ENCODE data around the gene MYL6. TPM values are rescaled to one million over a fixed set of nuclear protein-coding genes. Genes with fewer than 3 reads are reported as not detected.

Gene MYL6
- total RNA-seq: 1,000 to 10,000 TPM; 1,725 to 2,481 (median 1,981) TPM

DNA sequence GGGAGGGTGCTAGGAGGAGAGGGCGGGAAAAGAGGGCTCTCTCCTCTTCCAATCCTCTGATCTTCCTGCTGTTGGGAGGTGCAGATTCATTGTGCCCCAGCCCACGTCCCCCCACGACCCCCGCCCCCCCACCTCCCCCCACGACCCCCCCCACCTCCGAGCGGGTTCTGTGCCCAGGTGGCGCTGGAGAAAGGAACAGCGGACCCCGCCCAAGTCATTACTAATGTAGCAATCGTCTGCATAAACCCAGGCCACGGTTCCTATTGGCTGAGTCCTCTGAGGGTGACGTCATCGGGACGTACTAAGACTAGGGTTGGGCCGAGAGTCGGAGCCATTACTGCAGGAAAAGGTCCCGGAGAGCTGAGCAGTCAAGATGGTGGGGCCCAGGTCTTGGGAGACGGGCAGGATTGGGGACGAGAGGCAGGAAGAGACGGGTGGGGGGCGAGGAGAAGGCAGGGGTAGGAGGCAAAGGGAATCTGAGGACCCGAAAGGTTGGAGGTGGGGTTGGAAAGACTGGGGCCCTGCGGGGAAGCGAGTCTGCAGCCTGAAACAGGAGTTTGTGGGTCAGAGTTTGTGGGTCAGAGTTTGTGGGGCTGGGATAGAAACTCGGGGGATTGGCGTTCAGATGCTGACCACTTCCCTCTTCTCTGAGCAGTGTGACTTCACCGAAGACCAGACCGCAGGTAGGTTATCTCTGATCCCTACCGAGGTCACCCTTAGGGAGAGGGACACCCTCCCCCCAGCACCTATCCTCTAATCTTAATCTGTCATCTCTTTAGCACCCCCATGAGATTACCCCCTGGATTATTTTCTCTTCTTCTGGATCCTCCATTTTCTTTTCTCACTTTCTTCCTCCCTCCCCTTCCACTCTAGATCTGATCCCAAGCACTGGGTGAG, at the start of gene MYL6:
MYL6 (plus strand) TSS at position 331 of the 897 bp plus-strand sequence; CDS start at position 374, 43 bp downstream.
- TF ChIP-seq POLR2A (IDR thresholded peaks at IDR 0.05) (peak; percentile 99), POLR2AphosphoS5 (IDR thresholded peaks at IDR 0.05) (peak; percentile 98 to 100 (median 99))
- TF ChIP-seq, protein P1, sequence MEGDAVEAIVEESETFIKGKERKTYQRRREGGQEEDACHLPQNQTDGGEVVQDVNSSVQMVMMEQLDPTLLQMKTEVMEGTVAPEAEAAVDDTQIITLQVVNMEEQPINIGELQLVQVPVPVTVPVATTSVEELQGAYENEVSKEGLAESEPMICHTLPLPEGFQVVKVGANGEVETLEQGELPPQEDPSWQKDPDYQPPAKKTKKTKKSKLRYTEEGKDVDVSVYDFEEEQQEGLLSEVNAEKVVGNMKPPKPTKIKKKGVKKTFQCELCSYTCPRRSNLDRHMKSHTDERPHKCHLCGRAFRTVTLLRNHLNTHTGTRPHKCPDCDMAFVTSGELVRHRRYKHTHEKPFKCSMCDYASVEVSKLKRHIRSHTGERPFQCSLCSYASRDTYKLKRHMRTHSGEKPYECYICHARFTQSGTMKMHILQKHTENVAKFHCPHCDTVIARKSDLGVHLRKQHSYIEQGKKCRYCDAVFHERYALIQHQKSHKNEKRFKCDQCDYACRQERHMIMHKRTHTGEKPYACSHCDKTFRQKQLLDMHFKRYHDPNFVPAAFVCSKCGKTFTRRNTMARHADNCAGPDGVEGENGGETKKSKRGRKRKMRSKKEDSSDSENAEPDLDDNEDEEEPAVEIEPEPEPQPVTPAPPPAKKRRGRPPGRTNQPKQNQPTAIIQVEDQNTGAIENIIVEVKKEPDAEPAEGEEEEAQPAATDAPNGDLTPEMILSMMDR (IDR thresholded peaks at IDR 0.05): peak in 2 of 3 donors; percentile 7 to 8
- Histone ChIP-seq H3K9me3 (no peaks in the 10 kb centered on the region), H3K27ac (peak within 1 kb of the TSS; percentile 100), H3K4me1 (peaks cover 4 to 30% of the 10 kb centered on the region in 2 donors), H3K4me3 (peak within 1 kb of the TSS; percentile 89 to 97 (median 94)), H3K27me3 (no peaks in the 10 kb centered on the region), H3K36me3 (no peaks in the 10 kb centered on the region)
- intact Hi-C loops (cut with DNase I; ENCODE audit: low total_unique reads): loop anchor here (5.0 kb wide), 1 partner anchor 36 kb away; no protein-coding TSS in a partner anchor
- DNase-seq (ENCODE audit: low spot score in 2 of 2): peak; percentile 97 to 99

DNA sequence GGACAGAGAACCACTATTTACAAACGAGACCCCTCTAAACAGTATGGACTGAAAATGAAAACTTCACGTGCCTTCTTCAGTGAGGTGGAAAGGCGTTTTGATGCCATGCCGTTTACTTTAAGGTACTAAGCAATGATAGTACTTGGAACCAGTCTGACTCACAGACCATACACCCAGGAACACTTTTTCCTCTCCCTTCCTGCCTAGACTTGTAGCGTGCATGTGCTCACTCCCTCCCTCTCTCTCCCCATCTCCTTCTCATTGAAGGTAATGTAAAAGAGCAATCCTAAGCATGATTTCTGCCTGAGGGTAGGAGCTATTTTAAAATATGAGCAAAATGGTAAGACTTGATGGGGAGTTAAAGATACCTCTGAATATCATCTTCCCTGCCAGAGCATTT, 47.6 kb upstream of the MYL6 start:
- H3K27me3 ChIP-seq: no peaks in the 10 kb centered on the region

DNA sequence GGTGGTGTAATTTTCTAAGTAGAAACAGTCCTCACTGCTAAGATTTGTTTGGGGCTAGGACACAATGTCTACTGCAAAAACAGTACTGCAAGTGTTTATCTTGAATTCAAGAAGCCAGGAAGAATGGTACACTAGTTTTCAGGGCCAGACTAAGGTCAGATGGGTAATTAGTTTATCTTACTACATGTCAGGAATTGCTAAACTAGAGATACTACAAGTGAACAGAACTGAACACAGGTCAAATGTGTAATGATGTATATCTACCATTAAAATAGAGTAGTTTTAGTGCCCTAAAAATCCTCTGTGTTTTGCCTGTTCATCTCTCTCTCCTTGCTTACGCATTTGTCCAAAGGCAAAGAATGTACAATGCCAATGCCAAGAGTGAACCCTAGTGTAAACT, 44.1 kb upstream of the MYL6 start:
- Histone ChIP-seq H3K27ac (no peak overlapping the region), H3K27me3 (no peaks in the 10 kb centered on the region), H3K36me3 (peaks cover 7% of the 10 kb centered on the region), H3K4me3 (no peak overlapping the region), H3K4me1 (no peaks in the 10 kb centered on the region), H3K9me3 (no peaks in the 10 kb centered on the region)
- no peak for DNase-seq (ENCODE audit: low spot score in 2 of 2)
- no peak for TF ChIP-seq POLR2A (IDR thresholded peaks at IDR 0.05)
- TF ChIP-seq, protein P1 (IDR thresholded peaks at IDR 0.05): no peak
- TF ChIP-seq POLR2AphosphoS5 (IDR thresholded peaks at IDR 0.05): no peak
- intact Hi-C loops (cut with DNase I; ENCODE audit: low total_unique reads): no loop called here

More for the DNA sequence above, 47.6 kb upstream of the MYL6 start:
- H3K4me3 ChIP-seq: no peak overlapping the region
- H3K9me3 ChIP-seq: no peaks in the 10 kb centered on the region
- peaks cover 7% of the 10 kb centered on the region for H3K36me3 ChIP-seq
- DNase-seq (ENCODE audit: low spot score in 2 of 2): no peak
- intact Hi-C loops (cut with DNase I; ENCODE audit: low total_unique reads): no loop called here
- peaks cover 0 to 7% of the 10 kb centered on the region in 2 donors for H3K4me1 ChIP-seq
- TF ChIP-seq, protein P1 (IDR thresholded peaks at IDR 0.05): no peak
- TF ChIP-seq POLR2A (IDR thresholded peaks at IDR 0.05) (no peak), POLR2AphosphoS5 (IDR thresholded peaks at IDR 0.05) (no peak)
- H3K27ac ChIP-seq: no peak overlapping the region

DNA sequence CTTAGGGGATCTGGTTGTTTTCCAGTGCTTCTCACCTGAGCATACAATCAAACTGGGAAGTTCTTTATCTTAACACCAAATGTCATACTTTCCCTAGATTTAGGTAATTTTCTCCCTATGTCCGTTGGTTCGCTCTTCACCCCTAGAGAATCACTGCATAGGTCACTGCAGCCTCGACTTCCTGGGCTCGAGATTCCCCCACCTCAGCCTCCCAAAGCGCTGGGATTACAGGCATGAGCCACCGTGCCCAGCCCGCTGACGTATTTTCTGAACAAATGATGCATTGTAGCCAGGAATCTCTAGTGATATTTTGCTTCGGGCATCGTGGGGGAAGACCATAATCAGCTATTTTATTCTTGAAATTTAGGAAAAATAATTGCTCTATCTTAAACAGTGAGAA, 42.8 kb upstream of the MYL6 start:
- Histone ChIP-seq H3K27ac (peak overlapping the region; percentile 96 to 98), H3K27me3 (no peaks in the 10 kb centered on the region), H3K9me3 (no peaks in the 10 kb centered on the region), H3K36me3 (peaks cover 7% of the 10 kb centered on the region), H3K4me3 (peak overlapping the region; percentile 75 to 81 (median 80)), H3K4me1 (peaks cover 5 to 8% of the 10 kb centered on the region in 2 donors)
- peak in 1 of 2 donors; percentile 55 for DNase-seq (ENCODE audit: low spot score in 2 of 2)
- TF ChIP-seq, protein P1 (IDR thresholded peaks at IDR 0.05): no peak
- intact Hi-C loops (cut with DNase I; ENCODE audit: low total_unique reads): no loop called here

Measured in breast epithelium (tissue), 4 donors.